ENCODE data around the gene BDKRB2.

The BDKRB2 gene

GRCh38 chr14:96233661-96234060 is 29.0 kb downstream of the BDKRB2 start:
- H4K20me1 ChIP-seq (ENCODE audit: insufficient read depth, low read length) = no peaks in the 10 kb centered on the region; the same call in 1 of the 2 replicates
- no peaks in the 10 kb centered on the region for H3K36me3 ChIP-seq (ENCODE audit: insufficient read depth, low read length)
- H3K27me3 ChIP-seq (ENCODE audit: insufficient read depth, low read length, poor library complexity) = peaks cover 16% of the 10 kb centered on the region
- no peak overlapping the region for H2AFZ ChIP-seq (ENCODE audit: low read depth, low read length)
- no peak for DNase-seq
- H3K79me2 ChIP-seq (ENCODE audit: insufficient read depth, low read length) = no peaks in the 10 kb centered on the region
- no peak overlapping the region for H3K4me3 ChIP-seq (ENCODE audit: low read depth in 1 of 2, low read length in 2 of 2)
- TF ChIP-seq EZH2 (IDR thresholded peaks at IDR 0.05; ENCODE audit: borderline replicate concordance, low read depth, low read length, severe bottlenecking) = no peak
- TF ChIP-seq CTCF (IDR thresholded peaks at IDR 0.05; ENCODE audit: borderline replicate concordance, extremely low read depth, low read length, poor library complexity, severe bottlenecking) = no peak
- H3K4me2 ChIP-seq (ENCODE audit: insufficient read depth, low read length) = no peak overlapping the region
- no peak for ATAC-seq (ENCODE audit: insufficient read depth, low read depth)
- no peaks in the 10 kb centered on the region for H3K9me3 ChIP-seq (ENCODE audit: insufficient read depth, low read length, severe bottlenecking)
- H3K27ac ChIP-seq (ENCODE audit: low read length) = no peak overlapping the region
- H3K4me1 ChIP-seq (ENCODE audit: insufficient read depth, low read length) = no peaks in the 10 kb centered on the region
- H3K9ac ChIP-seq (ENCODE audit: low read depth, low read length) = no peak overlapping the region

GRCh38 chr14:96235426-96235825 is 30.8 kb downstream of the BDKRB2 start:
- Histone ChIP-seq H3K79me2 (ENCODE audit: insufficient read depth, low read length) (no peaks in the 10 kb centered on the region), H3K36me3 (ENCODE audit: insufficient read depth, low read length) (no peaks in the 10 kb centered on the region), H2AFZ (ENCODE audit: low read depth, low read length) (no peak overlapping the region), H3K4me1 (ENCODE audit: insufficient read depth, low read length) (no peaks in the 10 kb centered on the region), H3K9me3 (ENCODE audit: insufficient read depth, low read length, severe bottlenecking) (no peaks in the 10 kb centered on the region), H3K27me3 (ENCODE audit: insufficient read depth, low read length, poor library complexity) (peaks cover 21% of the 10 kb centered on the region), H3K9ac (ENCODE audit: low read depth, low read length) (no peak overlapping the region), H3K4me3 (ENCODE audit: low read depth in 1 of 2, low read length in 2 of 2) (no peak overlapping the region), H3K4me2 (ENCODE audit: insufficient read depth, low read length) (no peak overlapping the region), H3K27ac (ENCODE audit: low read length) (no peak overlapping the region), H4K20me1 (ENCODE audit: insufficient read depth, low read length) (no peaks in the 10 kb centered on the region; the same call in 1 of the 2 replicates)
- DNase-seq = no peak
- ATAC-seq (ENCODE audit: insufficient read depth, low read depth) = no peak
- TF ChIP-seq CTCF (IDR thresholded peaks at IDR 0.05; ENCODE audit: borderline replicate concordance, extremely low read depth, low read length, poor library complexity, severe bottlenecking) = no peak
- no peak for TF ChIP-seq EZH2 (IDR thresholded peaks at IDR 0.05; ENCODE audit: borderline replicate concordance, low read depth, low read length, severe bottlenecking)

GRCh38 chr14:96237641-96238040 is 33.0 kb downstream of the BDKRB2 start:
- Histone ChIP-seq H3K79me2 (ENCODE audit: insufficient read depth, low read length) (no peaks in the 10 kb centered on the region), H4K20me1 (ENCODE audit: insufficient read depth, low read length) (no peaks in the 10 kb centered on the region; the same call in 1 of the 2 replicates), H3K9me3 (ENCODE audit: insufficient read depth, low read length, severe bottlenecking) (no peaks in the 10 kb centered on the region), H3K4me3 (ENCODE audit: low read depth in 1 of 2, low read length in 2 of 2) (no peak overlapping the region), H3K9ac (ENCODE audit: low read depth, low read length) (no peak overlapping the region), H3K27ac (ENCODE audit: low read length) (no peak overlapping the region), H3K27me3 (ENCODE audit: insufficient read depth, low read length, poor library complexity) (peaks cover 16% of the 10 kb centered on the region), H2AFZ (ENCODE audit: low read depth, low read length) (no peak overlapping the region), H3K36me3 (ENCODE audit: insufficient read depth, low read length) (no peaks in the 10 kb centered on the region), H3K4me2 (ENCODE audit: insufficient read depth, low read length) (no peak overlapping the region), H3K4me1 (ENCODE audit: insufficient read depth, low read length) (no peaks in the 10 kb centered on the region)
- no peak for ATAC-seq (ENCODE audit: insufficient read depth, low read depth)
- DNase-seq = no peak
- no peak for TF ChIP-seq CTCF (IDR thresholded peaks at IDR 0.05; ENCODE audit: borderline replicate concordance, extremely low read depth, low read length, poor library complexity, severe bottlenecking)
- no peak for TF ChIP-seq EZH2 (IDR thresholded peaks at IDR 0.05; ENCODE audit: borderline replicate concordance, low read depth, low read length, severe bottlenecking)
